B cell (primary cell): ENCODE results near the gene ACTR5.

Experiments used
- EZH2 ChIP-seq: IDR thresholded peaks from 2 replicates; pipeline ENCODE4 v1.6.1; 2012; ENCODE audit warnings: borderline replicate concordance, low read depth, mild to moderate bottlenecking, moderate library complexity, low read length; ENCODE audit not compliant: insufficient read depth, poor library complexity, severe bottlenecking
- TF ChIP-seq, protein P1 (sequence below): fragments of 200-600 bp; IDR thresholded peaks from one replicate; pipeline ENCODE4 v1.8.0; 2022; ENCODE audit warnings: antibody characterized with exemption, mild to moderate bottlenecking

DNA sequence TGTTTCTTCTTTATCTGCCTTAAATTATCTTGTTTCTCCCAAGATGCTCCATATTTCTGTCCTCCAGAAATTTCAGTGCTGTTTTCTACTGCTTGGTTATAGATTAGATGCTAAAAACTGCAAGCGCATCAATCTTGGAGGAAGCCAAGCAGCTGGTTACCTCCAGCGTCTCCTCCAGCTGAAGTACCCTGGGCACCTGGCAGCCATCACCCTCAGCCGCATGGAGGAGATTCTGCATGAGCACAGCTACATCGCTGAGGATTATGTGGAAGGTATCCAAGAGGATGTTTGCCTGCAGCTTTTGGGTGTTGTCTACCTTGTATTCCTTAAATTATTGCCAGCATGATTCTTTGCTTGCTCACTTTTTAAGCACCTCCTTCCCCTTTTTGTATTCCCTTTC is 3.8 kb downstream of the ACTR5 start:
- TF ChIP-seq, protein P1, sequence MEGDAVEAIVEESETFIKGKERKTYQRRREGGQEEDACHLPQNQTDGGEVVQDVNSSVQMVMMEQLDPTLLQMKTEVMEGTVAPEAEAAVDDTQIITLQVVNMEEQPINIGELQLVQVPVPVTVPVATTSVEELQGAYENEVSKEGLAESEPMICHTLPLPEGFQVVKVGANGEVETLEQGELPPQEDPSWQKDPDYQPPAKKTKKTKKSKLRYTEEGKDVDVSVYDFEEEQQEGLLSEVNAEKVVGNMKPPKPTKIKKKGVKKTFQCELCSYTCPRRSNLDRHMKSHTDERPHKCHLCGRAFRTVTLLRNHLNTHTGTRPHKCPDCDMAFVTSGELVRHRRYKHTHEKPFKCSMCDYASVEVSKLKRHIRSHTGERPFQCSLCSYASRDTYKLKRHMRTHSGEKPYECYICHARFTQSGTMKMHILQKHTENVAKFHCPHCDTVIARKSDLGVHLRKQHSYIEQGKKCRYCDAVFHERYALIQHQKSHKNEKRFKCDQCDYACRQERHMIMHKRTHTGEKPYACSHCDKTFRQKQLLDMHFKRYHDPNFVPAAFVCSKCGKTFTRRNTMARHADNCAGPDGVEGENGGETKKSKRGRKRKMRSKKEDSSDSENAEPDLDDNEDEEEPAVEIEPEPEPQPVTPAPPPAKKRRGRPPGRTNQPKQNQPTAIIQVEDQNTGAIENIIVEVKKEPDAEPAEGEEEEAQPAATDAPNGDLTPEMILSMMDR = no peak
- no peak for TF ChIP-seq EZH2
